GM12891 (cell line): ENCODE data around the gene TRIO.
A peak's percentile ranks its signal among the peaks of the same experiment; 100 is the strongest.

Experiments
- DNase-seq: peaks from one replicate; pipeline ENCODE4 v3.0.0; 2011; ENCODE audit warnings: low spot score; ENCODE audit not compliant: insufficient read length
- FAIRE-seq: peaks from 2 replicates; lab custom pipeline; 2011; peaks lifted over from hg19 to GRCh38; lab: Jason Lieb, UNC
- PAX5 ChIP-seq: IDR thresholded peaks from 2 replicates; pipeline ENCODE4 v1.6.1; 2011; ENCODE audit warnings: low read length, moderate library complexity, mild to moderate bottlenecking; ENCODE audit not compliant: insufficient read depth, severe bottlenecking
- POLR2A ChIP-seq: IDR thresholded peaks from 2 replicates; pipeline ENCODE4 v1.6.1; 2011; ENCODE audit warnings: low read depth, low read length, control low read depth
- POLR2AphosphoS5 ChIP-seq: IDR thresholded peaks from 2 replicates; pipeline ENCODE4 v1.6.1; 2011; ENCODE audit warnings: low read depth, low read length, control low read depth
- POU2F2 ChIP-seq: IDR thresholded peaks from 2 replicates; pipeline ENCODE4 v1.6.1; 2011; ENCODE audit warnings: low read depth, mild to moderate bottlenecking, control low read depth, low read length, moderate library complexity
- SPI1 ChIP-seq: IDR thresholded peaks from 2 replicates; pipeline ENCODE4 v1.6.1; 2011; ENCODE audit warnings: low read depth, low read length, control low read depth
- TAF1 ChIP-seq: IDR thresholded peaks from 2 replicates; pipeline ENCODE4 v1.6.1; 2011; ENCODE audit warnings: low read depth, low read length, control low read depth

The TRIO gene

DNA sequence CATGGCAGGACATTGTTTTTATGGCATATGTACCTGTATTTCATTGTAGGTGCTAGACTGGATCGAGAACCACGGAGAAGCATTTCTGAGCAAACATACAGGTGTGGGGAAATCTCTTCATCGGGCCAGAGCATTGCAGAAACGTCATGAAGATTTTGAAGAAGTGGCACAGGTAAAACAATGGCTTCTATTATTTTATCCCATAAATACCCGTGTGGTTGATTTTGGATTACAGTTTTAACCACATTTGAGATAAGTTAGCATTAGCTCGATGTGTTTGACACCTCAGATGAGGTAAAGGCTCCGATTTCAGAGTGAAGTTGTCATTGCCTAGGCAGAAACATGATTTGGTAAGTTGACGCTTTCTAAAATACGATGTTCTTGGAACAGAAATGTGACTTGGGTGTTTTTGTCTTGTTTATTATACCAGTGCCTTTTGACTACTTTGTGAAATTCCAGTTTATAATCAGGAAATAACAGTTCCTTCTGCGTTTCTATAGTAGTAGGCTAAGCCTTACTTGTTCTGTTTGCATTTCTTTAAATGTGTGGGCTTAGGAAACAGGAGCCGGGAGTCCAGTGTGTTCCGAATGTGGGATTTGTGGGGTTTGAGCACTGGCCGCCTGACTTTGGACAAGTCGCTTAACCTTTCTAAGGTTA, 187.7 kb downstream of the TRIO start:
- FAIRE-seq, result no peak
- DNase-seq, result no peak

GRCh38 chr5:14331386-14331781, 188.2 kb downstream of the TRIO start:
- no peak for FAIRE-seq
- TF ChIP-seq POU2F2 (no peak), TAF1 (no peak), POLR2A (no peak), SPI1 (no peak; the same call in 1 of the 2 replicates), PAX5 (no peak), POLR2AphosphoS5 (no peak)
- DNase-seq, result peak; percentile 19

More for the DNA sequence above, 187.7 kb downstream of the TRIO start:
- TF ChIP-seq POLR2AphosphoS5 (no peak), TAF1 (no peak), POLR2A (no peak), SPI1 (no peak), PAX5 (no peak), POU2F2 (no peak)

DNA sequence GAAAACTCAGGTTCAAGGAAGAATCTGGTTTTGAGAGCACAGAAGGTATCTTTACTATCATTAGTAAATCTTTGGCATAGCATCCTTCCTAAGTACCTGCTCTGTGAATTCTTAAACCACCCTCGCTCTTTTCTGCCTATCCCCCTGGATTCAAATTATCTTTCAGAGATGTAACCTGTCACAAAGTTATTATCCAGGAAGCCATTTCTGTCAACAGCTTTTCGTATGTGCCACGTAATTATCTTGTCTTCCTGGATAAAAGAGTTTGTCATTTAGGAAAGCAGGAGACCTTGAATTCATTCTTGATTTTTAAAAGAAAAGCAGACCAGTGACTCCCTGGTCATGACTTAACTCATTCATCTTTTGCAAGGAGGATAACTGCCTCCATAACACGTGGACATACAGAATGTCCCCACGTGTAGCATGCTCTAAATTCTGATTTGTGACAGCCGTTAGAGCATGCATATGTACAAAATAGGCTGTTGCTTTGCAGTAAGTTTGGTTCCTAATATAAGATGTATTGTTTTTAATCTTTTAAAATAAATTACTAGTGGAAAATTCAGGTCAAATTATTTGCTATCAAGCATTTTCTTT, 189.0 kb downstream of the TRIO start:
- DNase-seq, result no peak
- no peak for FAIRE-seq
- TF ChIP-seq POLR2AphosphoS5 (no peak), POU2F2 (no peak)

- TF ChIP-seq POU2F2, result no peak
- FAIRE-seq (no peak), DNase-seq (no peak)
These were observed 189.6 kb downstream of the TRIO start for GRCh38 chr5:14332746-14333145.

GRCh38 chr5:14337593-14337992, 194.5 kb downstream of the TRIO start:
- TF ChIP-seq TAF1 (no peak), POLR2AphosphoS5 (no peak), POU2F2 (no peak), SPI1 (no peak), PAX5 (no peak), POLR2A (no peak)
- DNase-seq, result no peak
- no peak for FAIRE-seq

DNA sequence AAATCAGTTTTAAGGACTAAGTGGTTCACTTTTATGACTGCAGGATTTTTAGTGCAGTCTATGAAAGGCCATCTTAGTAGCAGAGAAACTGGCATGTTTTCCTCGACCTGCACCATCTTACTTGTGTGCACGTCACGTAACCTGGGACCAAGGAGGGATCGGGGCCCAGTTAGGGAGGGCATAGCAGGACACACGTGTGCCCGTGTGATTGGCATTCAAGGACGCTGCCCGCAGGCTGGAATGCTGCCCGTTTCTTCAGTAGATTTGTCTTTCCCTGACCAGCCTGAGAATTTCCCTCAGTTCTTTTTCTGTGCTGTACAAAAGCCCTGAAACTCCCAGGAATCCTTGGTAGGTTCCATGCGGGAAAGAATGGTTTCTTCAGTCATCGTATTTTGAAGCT, 196.3 kb downstream of the TRIO start:
- DNase-seq, result no peak
- TF ChIP-seq SPI1, result no peak
- TF ChIP-seq POLR2A, result no peak
- TF ChIP-seq POU2F2, result no peak
- TF ChIP-seq PAX5, result no peak
- no peak for TF ChIP-seq TAF1
- no peak for TF ChIP-seq POLR2AphosphoS5
- no peak for FAIRE-seq

DNA sequence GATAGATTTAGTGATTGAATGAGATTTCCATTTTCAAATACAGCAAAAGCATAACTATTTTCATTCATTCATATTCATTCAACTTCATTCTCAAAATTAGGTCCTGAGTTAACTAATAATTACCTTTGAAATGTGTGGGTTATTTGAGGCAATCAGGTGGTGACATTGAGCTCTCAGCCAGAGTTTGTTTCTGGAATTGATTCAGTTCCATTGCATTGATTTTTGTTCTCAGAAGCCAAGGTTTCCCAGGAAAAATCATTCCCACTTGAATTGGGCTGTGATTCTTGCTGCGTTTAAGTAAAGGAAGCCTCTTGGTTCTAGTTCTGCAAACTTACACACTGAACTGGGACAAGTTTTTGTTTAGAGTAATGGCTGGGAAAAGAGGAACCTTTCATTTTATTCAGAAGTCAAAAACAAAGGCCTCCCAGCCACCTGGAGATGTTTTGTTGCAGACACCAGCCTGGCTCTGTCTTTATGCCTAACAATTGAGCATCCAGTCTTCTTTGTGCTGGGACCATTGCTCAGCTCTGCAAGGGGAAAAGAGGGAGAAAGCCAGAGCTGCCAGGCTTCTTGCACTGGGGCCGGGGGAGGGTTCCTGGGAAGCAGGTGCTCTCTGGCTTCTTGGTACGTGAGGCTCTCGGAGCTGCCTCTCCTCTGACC, 198.6 kb downstream of the TRIO start:
- no peak for FAIRE-seq
- no peak for TF ChIP-seq POLR2A
- no peak for TF ChIP-seq SPI1
- no peak for TF ChIP-seq TAF1
- no peak for TF ChIP-seq PAX5
- no peak for TF ChIP-seq POLR2AphosphoS5
- no peak for TF ChIP-seq POU2F2
- no peak for DNase-seq

- DNase-seq (no peak), FAIRE-seq (no peak)
- TF ChIP-seq SPI1, result peak; percentile 84
- TF ChIP-seq TAF1, result no peak
These were observed 199.2 kb downstream of the TRIO start for GRCh38 chr5:14342306-14342705.

GRCh38 chr5:14343376-14343775, 200.2 kb downstream of the TRIO start:
- DNase-seq (no peak), FAIRE-seq (no peak)
- TF ChIP-seq SPI1 (no peak), POLR2AphosphoS5 (no peak), POU2F2 (no peak), POLR2A (no peak), PAX5 (no peak), TAF1 (no peak)

DNA sequence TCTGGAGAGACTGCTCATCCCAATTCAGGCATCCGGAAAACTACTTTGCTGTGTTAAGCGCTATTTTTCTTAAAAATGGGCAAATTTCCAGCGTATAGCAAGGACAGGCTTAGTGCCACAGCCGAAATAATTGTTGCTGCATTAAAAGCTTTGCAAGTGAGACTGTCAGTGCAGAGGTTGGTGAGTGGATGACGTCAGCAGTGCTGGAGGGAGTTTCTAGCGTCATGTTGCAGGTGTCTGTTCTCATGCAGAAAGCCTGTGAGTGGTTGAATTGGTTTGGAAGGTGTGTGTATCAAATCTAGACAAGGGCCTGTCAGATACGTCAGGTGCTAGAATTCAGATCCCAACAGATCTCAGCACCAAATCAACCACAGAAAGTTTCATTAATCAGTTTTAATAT, 204.4 kb downstream of the TRIO start:
- no peak for FAIRE-seq
- TF ChIP-seq SPI1, result no peak
- DNase-seq, result no peak
